Epidermal melanocyte (primary cell): ENCODE results near the gene VAMP5.
A peak's percentile ranks its signal among the peaks of the same experiment; 100 is the strongest.
"Not testable (repeated sequence)": the region's sequence is repeated elsewhere in the genome, so short reads cannot be mapped to it uniquely, and the experiment has no call there.

ENCODE experiments used
- DNase-seq: peaks from one replicate; pipeline ENCODE4 v3.0.0; 2011; ENCODE audit warnings: low spot score; ENCODE audit not compliant: insufficient read length

Gene VAMP5

GRCh38 chr2:85550486-85550885, 33.7 kb upstream of the VAMP5 start:
- DNase-seq: no peak

GRCh38 chr2:85551698-85552678, 32.2 kb upstream of the VAMP5 start:
- DNase-seq: peak; percentile 60

GRCh38 chr2:85553184-85553583, 31.0 kb upstream of the VAMP5 start:
- no peak for DNase-seq

GRCh38 chr2:85554980-85555612, 29.1 kb upstream of the VAMP5 start:
- no peak for DNase-seq

DNA sequence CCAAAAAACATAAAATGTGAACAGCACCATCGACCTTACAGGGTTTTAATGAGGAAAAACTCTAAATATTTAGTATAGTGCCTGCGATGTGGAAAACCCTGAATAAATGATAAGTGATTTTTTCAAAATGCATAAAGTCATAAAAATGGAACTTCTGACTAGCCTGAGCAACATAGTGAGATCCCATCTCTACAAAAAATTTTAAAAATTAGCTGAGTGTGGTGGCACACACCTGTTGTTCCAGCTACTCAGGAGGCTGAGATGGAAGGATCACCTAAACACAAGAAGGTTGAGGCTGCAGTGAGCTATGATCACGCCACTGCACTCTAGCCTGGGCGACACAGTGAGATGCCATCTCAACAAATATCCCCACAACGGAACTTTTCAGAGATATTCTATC, 27.1 kb upstream of the VAMP5 start:
- DNase-seq: no peak

DNA sequence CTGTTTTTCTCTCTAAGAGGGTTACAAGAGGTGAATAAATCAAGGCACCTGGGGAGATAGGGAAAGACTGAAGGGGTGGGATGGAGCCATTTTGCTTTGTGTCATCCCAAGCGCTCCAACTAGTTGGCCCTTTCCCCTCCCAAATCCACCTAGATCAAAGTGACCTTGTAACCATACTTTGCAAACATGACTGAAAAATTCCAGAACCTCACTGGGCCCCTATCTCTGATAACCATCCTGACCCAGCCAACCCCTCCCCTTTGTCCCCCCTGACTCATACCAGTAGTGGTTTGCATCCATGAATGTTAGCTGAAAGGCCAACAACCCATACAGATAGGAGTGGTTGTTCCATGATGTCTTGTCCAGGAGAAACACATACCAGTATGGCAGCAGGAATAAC, 26.1 kb upstream of the VAMP5 start:
- DNase-seq: no peak

GRCh38 chr2:85560403-85560726, 23.9 kb upstream of the VAMP5 start:
- DNase-seq: not testable (repeated sequence)

GRCh38 chr2:85560812-85561279, 23.4 kb upstream of the VAMP5 start:
- DNase-seq: no peak

GRCh38 chr2:85561280-85562212, 22.7 kb upstream of the VAMP5 start, which contains the start of gene GGCX:
GGCX (minus strand) TSS chr2:85561493; CDS start chr2:85561428, 65 bp downstream.
- DNase-seq: peak; percentile 90

DNA sequence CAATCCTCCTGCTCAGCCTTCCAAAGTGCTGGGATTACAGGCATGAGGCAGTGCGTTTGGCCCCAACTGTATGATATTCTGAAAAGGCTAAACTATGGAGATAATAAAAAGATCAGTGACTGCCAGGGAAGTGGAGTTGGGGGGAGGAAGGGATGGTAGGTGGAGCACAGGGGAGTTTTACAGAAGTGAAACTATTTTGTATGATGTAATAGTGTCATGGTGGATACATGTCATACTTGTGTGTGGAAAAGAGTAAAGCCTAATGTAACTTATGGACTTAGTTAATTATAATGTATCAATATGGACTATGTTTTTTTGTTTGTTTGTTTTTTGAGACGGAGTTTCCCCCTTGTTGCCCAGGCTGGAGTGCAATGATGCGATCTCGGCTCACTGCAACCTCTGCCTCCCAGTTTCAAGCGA, 20.1 kb upstream of the VAMP5 start:
- no peak for DNase-seq

DNA sequence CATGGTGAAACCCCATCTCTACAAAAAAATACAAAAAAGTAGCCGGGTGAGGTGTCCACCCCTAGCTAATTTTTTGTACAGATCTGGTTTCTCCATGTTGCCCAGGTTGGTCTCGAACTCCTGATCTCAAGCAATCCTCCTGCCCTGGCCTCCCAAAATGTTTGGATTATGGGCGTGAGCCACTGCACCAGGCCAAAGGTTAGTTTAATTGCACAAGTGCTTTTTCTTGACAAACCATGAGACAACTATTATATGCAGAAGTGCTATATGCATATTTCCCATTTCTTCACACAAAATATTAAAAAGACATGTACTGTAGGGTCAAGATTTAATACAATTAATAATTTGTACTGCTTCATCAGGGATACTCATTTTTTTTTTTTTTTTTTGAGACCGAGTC, 18.0 kb upstream of the VAMP5 start:
- DNase-seq: no peak

GRCh38 chr2:85575739-85576138, 8.5 kb upstream of the VAMP5 start:
- no peak for DNase-seq

DNA sequence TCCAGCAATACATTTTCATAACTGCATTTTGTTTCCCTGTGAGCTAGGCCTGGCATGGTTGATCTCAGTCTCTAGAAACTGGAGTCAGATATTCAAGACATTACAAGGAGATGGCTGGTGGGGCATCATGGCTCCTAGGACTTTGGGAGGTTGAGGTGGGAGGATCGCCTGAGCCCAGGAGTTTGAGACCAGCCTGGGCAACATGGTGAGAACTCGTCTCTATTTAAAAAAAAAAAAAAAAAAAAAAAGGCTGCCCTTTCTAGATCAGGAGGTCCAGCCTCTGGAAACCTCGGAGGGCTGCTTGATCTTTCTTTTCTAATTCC, 7.2 kb upstream of the VAMP5 start:
- DNase-seq: no peak

DNA sequence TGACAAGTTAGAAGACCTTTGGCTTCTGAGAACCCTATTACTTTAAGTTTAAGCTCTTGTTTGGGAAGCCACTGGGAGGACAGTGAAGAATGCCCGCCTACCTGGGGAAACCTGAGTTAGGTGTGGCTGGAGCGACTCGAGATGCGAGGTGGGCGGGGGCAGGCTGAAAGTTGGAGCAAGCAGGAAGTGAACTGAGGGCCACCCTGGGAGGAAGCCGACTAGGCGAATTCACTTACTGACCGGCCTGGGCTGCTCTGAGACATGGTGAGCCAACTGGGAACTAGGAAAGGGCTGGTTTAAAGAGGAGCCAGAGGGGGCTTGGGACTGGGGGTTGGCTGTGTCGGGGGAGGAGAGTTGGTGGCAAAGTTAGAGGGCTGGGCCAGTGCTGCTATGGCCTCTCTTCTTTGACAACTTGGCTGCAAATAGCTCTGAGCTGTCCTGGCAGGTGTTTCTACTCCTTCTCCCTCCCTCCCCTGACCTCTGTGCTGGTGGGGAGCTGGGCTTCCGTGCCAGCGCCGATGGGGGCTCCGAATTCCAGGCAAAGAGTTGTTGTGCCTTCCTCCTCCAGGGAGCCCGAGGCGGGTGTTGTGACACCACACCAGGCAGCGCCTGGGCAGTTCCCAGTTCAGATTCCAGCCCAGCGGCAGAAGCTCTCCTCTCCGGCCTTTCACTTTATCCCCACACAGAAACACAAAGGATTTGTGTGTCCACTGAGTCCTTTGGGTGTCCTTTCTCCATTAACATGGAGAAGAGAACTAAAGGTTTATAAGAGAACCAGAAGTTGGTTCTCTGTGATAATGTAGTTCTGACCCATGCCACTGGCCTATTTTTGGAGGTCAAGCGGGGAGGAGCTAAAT, 6.6 kb upstream of the VAMP5 start, which contains the start of gene VAMP8:
VAMP8 (plus strand) TSS at position 201 of the 857 bp plus-strand sequence; CDS start at position 262, 61 bp downstream.
- DNase-seq: no peak

DNA sequence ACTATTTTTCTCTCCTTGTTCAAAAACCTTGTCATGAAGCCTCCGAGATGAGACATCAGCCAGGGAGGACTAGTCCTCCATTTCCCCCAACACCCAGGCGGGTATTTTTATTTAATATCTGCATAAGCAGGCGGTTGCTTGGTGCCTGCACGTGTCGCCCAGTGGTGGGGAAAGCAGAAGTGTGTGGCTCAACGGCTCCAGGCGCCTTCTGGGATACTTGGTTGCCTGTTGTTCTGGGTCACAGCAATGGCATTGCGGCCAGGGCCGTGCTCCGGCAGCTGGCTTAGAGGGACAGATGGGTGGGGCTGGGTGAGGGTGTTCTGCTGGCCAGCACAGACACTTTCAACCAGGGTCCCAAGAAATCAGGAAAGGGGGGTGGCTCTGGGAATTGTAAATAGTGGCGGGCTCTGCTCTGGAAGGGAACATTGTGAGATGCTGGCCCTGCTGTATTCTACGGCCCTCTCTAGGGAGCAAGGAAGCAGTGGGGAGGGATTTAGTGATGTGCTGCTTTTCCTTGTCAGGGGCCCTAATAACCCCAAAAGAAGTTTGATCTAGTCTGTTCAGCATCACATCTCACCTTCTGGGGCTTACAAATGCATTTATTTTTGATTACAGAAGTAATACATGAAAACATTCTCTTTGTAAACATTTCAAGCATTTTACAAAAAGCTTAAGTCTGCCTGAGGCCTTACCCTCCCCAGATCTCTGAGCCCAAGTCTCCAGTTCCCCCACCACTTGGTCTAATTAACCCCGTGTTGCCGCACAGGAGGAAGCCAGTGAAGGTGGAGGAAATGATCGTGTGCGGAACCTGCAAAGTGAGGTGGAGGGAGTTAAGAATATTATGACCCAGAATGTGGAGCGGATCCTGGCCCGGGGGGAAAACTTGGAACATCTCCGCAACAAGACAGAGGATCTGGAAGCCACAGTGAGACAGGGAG, 5.7 kb upstream of the VAMP5 start:
- DNase-seq: no peak

- no peak for DNase-seq
Measured at GRCh38 chr2:85579266-85579935, 4.8 kb upstream of the VAMP5 start.

GRCh38 chr2:85580206-85580605, 4.0 kb upstream of the VAMP5 start:
- no peak for DNase-seq

GRCh38 chr2:85582492-85582891, 1.7 kb upstream of the VAMP5 start:
- DNase-seq: no peak
